GM12872 (cell line): ENCODE results near the gene FLT4.

Experiments used
- TF ChIP-seq, protein P1 (sequence below): IDR thresholded peaks from 3 replicates; pipeline ENCODE4 v1.5.1; 2011; ENCODE audit warnings: low read depth, mild to moderate bottlenecking, low read length, moderate library complexity; ENCODE audit not compliant: insufficient read depth

The FLT4 gene

DNA sequence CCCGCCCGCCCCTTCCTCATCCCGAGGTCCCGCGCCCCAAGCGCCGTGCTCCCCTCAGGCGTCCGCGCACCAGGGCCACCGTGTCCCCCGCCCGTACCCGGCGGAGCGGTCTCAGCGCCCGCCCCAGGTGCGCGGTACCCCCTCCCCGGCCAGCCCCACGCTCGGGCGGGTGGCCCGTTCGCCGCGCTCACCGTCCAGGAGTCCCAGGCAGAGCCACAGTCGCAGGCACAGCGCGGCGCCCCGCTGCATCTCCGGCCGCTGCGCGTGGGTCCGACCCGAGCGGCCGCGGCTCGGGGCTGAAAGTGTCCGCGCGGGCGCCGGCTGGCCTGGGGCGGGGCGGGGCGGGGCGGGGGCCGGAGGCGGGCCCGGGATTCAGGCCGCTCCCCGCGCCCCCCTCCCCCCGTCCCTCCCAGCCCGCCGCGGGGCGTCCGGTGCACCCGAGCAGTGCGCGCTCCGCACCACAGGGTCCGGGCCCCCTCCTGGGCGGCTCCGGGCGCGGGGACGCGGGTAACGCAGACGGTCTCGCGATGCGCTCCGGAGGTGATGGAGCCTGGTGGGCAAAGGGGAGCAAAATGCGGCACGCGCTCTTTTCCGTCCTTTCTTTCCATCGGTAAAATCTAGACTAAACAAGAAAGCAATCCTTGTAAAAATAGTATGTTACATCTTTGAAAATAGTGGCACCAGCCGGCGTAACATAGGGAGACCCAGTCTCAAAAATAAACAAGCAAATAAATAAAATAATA is at the start of gene FLT4:
FLT4 (minus strand) TSS at position 304 of the 743 bp plus-strand sequence; CDS start at position 249, 55 bp downstream.
- TF ChIP-seq, protein P1, sequence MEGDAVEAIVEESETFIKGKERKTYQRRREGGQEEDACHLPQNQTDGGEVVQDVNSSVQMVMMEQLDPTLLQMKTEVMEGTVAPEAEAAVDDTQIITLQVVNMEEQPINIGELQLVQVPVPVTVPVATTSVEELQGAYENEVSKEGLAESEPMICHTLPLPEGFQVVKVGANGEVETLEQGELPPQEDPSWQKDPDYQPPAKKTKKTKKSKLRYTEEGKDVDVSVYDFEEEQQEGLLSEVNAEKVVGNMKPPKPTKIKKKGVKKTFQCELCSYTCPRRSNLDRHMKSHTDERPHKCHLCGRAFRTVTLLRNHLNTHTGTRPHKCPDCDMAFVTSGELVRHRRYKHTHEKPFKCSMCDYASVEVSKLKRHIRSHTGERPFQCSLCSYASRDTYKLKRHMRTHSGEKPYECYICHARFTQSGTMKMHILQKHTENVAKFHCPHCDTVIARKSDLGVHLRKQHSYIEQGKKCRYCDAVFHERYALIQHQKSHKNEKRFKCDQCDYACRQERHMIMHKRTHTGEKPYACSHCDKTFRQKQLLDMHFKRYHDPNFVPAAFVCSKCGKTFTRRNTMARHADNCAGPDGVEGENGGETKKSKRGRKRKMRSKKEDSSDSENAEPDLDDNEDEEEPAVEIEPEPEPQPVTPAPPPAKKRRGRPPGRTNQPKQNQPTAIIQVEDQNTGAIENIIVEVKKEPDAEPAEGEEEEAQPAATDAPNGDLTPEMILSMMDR: no peak

DNA sequence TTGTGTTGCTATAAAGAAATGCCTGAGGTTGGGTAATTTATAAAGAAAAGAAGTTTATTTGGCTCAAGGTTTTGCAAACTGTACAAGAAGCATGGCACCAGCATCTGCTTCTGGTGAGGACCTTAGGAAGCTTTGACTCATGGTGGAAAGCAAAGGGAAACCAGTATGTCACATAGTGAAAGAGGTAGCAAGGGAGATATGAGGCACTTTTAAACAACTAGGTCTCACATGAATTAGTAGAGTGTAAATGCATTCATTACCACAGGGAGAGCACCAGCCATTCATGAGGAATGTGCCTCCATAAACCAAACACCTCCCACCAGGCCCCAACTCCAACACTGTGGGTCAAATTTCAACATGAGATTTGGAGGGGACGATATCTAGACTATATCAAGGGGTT is 49.6 kb upstream of the FLT4 start:
- TF ChIP-seq, protein P1: no peak

DNA sequence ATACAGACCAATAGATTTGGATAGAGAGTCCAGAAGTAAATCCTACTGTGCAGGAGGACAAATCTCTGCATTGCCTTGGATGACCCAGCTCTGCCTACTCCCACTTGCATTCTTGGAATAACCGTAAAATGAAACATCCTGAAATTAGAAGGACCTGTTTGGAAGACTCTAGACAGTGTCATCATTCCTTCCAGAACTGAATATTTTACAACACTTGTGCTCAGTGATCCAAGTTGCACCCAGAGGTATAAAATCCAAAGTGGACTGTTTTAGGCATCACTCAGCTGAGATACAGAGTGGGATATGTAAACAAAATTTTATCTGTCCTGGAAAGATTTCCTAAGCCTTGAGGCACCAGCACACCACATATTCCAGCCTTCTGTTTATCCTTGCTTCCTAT is 46.7 kb upstream of the FLT4 start:
- TF ChIP-seq, protein P1: no peak

DNA sequence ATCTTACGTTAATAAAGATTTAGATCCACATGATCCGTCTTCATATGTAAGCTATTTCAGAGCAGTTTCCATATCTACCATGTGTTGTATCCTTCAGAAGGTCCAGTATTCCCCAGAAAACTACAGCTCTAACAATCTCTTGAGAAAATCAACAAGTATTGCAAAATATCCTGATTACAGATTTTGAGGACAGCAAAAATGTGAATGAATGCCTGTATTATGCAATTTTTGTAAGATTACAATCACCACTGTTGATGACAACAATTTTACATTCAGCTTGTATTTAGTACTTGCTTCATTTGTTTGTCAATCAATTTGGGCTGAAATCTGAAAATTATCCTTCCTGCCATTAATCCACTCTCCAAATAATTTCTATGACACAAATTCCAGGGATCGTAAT is 43.0 kb upstream of the FLT4 start:
- TF ChIP-seq, protein P1: no peak

DNA sequence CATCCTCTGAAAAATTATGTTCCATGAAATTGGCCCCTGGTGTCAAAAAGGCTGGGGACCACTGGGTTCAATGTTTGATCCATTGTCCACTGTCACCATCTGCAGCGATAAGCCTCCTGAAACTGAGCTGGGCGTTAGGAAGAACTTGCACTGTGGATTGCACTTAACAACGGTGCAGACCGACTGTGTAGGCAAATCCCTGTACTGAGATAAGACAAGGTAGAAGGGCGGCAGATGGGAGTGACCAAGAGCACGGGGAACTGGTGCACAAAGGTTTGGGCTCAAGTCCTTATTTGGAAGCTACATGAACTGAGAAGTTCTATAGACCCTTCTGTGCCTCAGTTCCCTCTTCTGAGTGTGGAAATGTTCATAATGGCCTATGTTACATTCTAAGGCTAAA is 41.6 kb upstream of the FLT4 start:
- TF ChIP-seq, protein P1: no peak

DNA sequence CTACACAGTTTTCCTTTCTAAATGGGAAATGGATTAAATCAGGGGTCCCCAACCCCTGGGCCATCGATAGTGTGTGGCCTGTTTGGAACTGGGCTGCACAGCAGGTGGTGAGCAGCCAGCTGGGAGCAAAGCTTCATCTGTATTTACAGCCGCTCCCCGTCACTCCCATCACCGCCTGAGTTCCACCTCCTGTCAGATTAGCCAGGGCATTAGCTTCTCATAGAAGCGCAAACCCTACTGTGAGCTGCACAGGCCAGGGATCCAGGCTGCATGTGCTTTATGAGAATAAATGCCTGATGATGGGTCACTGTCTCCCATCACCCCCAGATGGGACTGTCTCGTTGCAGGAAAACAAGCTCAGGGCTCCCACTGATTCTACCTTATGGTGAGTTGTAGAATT is 41.2 kb upstream of the FLT4 start:
- TF ChIP-seq, protein P1: no peak

DNA sequence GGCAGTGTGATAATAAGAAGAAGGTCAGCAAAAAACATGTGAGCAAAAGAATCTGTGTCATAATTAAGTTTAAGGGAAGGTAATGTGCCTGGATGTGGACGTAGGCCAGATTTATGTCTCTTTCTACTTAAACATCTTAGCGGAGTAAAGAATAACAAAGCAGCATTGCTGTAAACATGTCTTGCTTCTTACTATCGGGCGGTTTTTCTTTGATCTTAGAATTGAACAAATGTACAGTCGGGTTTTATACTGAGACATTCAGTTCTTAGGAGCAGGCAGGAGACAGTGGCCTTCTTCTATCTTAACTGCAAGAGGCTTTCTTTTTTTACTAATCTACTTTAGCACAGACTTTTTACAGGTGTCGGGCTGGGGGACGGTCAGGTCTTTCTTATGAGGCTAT is 40.4 kb upstream of the FLT4 start:
- TF ChIP-seq, protein P1: no peak
